Progenitor cell of endocrine pancreas (in vitro differentiated cells): Measurements from ENCODE around the gene ENTHD1. TPM values are rescaled to one million over a fixed set of nuclear protein-coding genes. Genes with fewer than 3 reads are reported as not detected.

Experiments used
- DNase-seq: peaks from one replicate; pipeline ENCODE4 v3.0.0; 2021; ENCODE audit warnings: low spot score; ENCODE audit not compliant: unreplicated experiment
- H3K27ac Mint-ChIP-seq: 2 replicates; pipeline ENCODE4 v1.8.0; 2021; ENCODE audit warnings: mild to moderate bottlenecking, moderate library complexity, mixed read lengths
- H3K27me3 Mint-ChIP-seq: 2 replicates; pipeline ENCODE4 v1.8.0; 2021; ENCODE audit warnings: mixed read lengths
- H3K36me3 Mint-ChIP-seq: 2 replicates; pipeline ENCODE4 v1.8.0; 2022; ENCODE audit warnings: mixed read lengths; ENCODE audit not compliant: insufficient read depth
- H3K4me1 Mint-ChIP-seq: 2 replicates; pipeline ENCODE4 v1.8.0; 2021; ENCODE audit warnings: low read depth, mixed read lengths
- H3K4me3 Mint-ChIP-seq: 2 replicates; pipeline ENCODE4 v1.8.0; 2021; ENCODE audit warnings: low read depth, mild to moderate bottlenecking, moderate library complexity, mixed read lengths
- H3K9me3 Mint-ChIP-seq: 2 replicates; pipeline ENCODE4 v1.8.0; 2021; ENCODE audit warnings: low read depth, mixed read lengths
- CTCF ChIP-seq: fragments of 200-600 bp; sonication (generic); IDR thresholded peaks from one replicate; pipeline ENCODE4 v1.5.0; 2021; ENCODE audit warnings: antibody characterized with exemption, mild to moderate bottlenecking; ENCODE audit not compliant: unreplicated experiment
- total RNA-seq: library from RNA; stranded (reverse); gene quantifications from 2 replicates; pipeline ENCODE4 v1.2.1, GENCODE V29; 2021

ENTHD1 gene
- total RNA-seq, 1 donor from 2014 or later, result not detected

DNA sequence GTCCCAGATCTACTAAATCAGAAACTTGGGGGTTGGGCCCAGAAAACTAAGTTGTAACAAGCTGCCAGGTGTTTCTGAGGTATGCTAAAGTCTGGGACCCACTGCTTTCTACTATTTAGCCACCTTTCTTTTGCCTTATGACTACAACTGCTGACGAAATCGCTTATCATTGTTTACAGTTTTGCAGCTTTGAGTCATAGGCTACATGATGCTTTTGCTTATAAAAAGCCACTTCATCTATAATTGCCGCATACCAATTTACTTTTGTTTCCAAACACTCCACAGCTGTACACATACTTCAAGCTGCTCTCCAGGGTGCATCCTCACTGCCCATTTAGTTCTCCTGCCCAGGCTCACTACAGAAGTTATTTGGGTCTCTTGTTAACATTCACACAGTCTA lies 144.7 kb downstream of the ENTHD1 start:
- H3K27ac Mint-ChIP-seq, result no peak overlapping the region

GRCh38 chr22:39746600-39747262 lies 146.8 kb downstream of the ENTHD1 start:
- Mint-ChIP-seq H3K27me3 (peaks cover 19% of the 10 kb centered on the region), H3K4me1 (no peaks in the 10 kb centered on the region), H3K4me3 (no peak overlapping the region), H3K27ac (no peak overlapping the region), H3K9me3 (no peaks in the 10 kb centered on the region), H3K36me3 (no peaks in the 10 kb centered on the region)
- DNase-seq, result no peak
- TF ChIP-seq CTCF, result no peak

More for the DNA sequence above, 144.7 kb downstream of the ENTHD1 start:
- Mint-ChIP-seq H3K4me1 (no peaks in the 10 kb centered on the region), H3K27me3 (peaks cover 19% of the 10 kb centered on the region), H3K36me3 (no peaks in the 10 kb centered on the region), H3K4me3 (no peak overlapping the region), H3K9me3 (no peaks in the 10 kb centered on the region)
- no peak for DNase-seq
- no peak for TF ChIP-seq CTCF

- no peaks in the 10 kb centered on the region for H3K4me1 Mint-ChIP-seq
- no peak for TF ChIP-seq CTCF
Observed at GRCh38 chr22:39745789-39746188, 147.8 kb downstream of the ENTHD1 start.

GRCh38 chr22:39744353-39744752 lies 149.2 kb downstream of the ENTHD1 start:
- Mint-ChIP-seq H3K4me1 (no peaks in the 10 kb centered on the region), H3K27ac (no peak overlapping the region), H3K9me3 (peaks cover under 1% of the 10 kb centered on the region), H3K27me3 (peaks cover 19% of the 10 kb centered on the region), H3K4me3 (no peak overlapping the region), H3K36me3 (no peaks in the 10 kb centered on the region)
- DNase-seq, result no peak
- TF ChIP-seq CTCF, result no peak

More at GRCh38 chr22:39745789-39746188, 147.8 kb downstream of the ENTHD1 start:
- DNase-seq, result no peak
- Mint-ChIP-seq H3K4me3 (no peak overlapping the region), H3K27me3 (peaks cover 19% of the 10 kb centered on the region), H3K9me3 (no peaks in the 10 kb centered on the region), H3K27ac (no peak overlapping the region), H3K36me3 (no peaks in the 10 kb centered on the region)

DNA sequence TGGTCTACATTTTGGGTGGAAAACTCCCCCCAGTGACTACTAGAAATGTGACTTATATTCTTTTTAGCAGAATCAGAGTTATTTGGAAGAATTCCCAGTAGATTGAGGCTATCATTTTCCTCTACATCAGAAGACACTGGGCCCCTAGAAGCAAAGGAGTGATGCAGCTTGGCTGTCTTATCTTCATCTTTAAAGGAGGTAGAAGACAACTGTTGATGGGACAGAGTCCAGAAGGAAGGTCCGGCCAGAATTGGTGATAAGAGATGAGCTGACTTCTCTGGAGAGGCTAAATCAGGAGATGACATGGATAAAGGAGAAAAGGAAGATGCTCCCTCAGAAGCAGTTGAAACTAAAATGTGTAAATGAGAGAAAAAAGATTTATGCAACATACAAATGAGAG lies 149.6 kb downstream of the ENTHD1 start:
- TF ChIP-seq CTCF, result no peak
- Mint-ChIP-seq H3K4me3 (no peak overlapping the region), H3K4me1 (no peaks in the 10 kb centered on the region), H3K9me3 (peaks cover 3% of the 10 kb centered on the region), H3K36me3 (no peaks in the 10 kb centered on the region), H3K27ac (no peak overlapping the region), H3K27me3 (peaks cover 19% of the 10 kb centered on the region)
- DNase-seq, result no peak
